NT2/D1 (cell line): ENCODE measurements around the gene FZD4.
"Not testable (repeated sequence)": the region's sequence is repeated elsewhere in the genome, so short reads cannot be mapped to it uniquely, and the experiment has no call there.

Experiments
- DNase-seq: peaks from one replicate; pipeline ENCODE4 v3.0.0-alpha.2; 2011; ENCODE audit warnings: low read depth, low spot score
- H3K27me3 ChIP-seq: 2 replicates; pipeline ENCODE4 v1.6.0; 2011; ENCODE audit warnings: mild to moderate bottlenecking; ENCODE audit not compliant: insufficient read length, insufficient read depth
- H3K36me3 ChIP-seq: 2 replicates; pipeline ENCODE4 v1.6.1; 2011; ENCODE audit warnings: mild to moderate bottlenecking, low read length, mixed read lengths; ENCODE audit not compliant: insufficient read depth, insufficient read length
- H3K4me1 ChIP-seq: 2 replicates; pipeline ENCODE4 v1.5.1; 2011; ENCODE audit not compliant: insufficient read depth, insufficient read length
- H3K4me3 ChIP-seq: 2 replicates; pipeline ENCODE4 v1.5.1; 2011; ENCODE audit warnings: low read depth; ENCODE audit not compliant: insufficient read length
- H3K9ac ChIP-seq: 2 replicates; pipeline ENCODE4 v1.6.0; 2011; ENCODE audit warnings: low read depth; ENCODE audit not compliant: insufficient read length
- H3K9me3 ChIP-seq: 2 replicates; pipeline ENCODE4 v1.5.1; 2011; ENCODE audit warnings: mild to moderate bottlenecking, low read length; ENCODE audit not compliant: insufficient read depth
- SUZ12 ChIP-seq: IDR thresholded peaks from 2 replicates; pipeline ENCODE4 v1.6.1; 2011; ENCODE audit not compliant: insufficient read length, insufficient read depth; ENCODE audit errors: extremely low read depth
- YY1 ChIP-seq: IDR thresholded peaks from 2 replicates; pipeline ENCODE4 v1.6.1; 2011; ENCODE audit not compliant: insufficient read length, insufficient read depth
- ZNF274 ChIP-seq: IDR thresholded peaks from 2 replicates; pipeline ENCODE4 v1.6.1; 2011; ENCODE audit warnings: mild to moderate bottlenecking, low read depth, low read length

FZD4 gene

DNA sequence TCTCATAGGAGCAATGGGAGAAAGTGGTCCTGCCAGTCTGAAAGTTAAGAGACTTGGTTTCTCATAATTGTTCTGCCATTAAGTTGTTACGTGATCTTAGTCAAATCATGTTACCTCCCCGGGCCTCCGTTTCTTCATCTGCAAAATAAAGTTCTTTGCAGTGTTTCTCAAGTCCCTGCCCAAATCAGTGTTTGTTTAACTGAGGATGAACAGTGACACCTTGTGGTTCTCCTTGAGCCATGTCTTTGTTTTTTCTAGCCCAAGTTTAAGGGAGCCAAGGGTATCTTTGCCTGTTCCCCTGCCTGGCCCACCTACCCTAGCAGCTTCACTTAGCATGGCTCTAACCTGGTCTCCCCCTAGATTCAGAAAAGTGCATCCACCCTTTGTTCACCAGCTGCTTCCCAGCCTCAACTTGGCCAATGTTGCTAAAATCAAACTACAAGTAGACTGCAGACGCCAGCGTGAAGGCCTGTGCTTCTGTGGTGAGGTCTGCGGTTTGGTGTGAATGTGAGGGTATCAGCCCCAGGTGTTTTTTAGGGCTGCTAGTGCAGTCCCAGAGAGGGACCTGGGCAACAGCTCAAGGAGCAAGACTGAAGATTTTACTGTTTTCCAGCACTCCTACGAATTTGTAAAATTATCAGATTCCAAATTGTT, 35.5 kb downstream of the FZD4 start:
- Histone ChIP-seq H3K4me1 (no peaks in the 10 kb centered on the region), H3K27me3 (no peaks in the 10 kb centered on the region), H3K9me3 (0 out of 2 replicates have a peak, but pooled peaks cover 5% of the 10 kb centered on the region), H3K9ac (no peak overlapping the region), H3K36me3 (no peaks in the 10 kb centered on the region), H3K4me3 (no peak overlapping the region)
- DNase-seq = peak; percentile 57
- no peak for TF ChIP-seq YY1
- TF ChIP-seq SUZ12 = no peak
- TF ChIP-seq ZNF274 = no peak

DNA sequence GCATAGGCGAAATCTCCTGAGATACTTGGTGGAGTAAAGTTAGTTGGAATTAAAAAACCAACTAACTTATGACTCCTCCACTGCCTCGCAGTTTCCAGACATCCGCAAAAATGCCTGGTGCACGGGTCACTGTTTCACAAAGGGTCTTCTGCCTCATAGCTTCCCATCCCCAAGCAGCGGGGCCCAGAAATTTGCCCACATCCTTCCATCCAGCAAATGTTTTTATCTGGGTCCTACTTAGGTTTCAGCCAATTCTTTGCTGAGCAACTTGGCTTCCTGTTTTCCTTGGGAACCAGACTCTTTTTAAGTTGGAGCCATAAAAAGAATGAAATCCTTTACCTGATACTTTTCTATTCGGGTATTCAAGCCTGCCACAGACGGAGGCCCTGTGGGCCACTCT, 36.2 kb downstream of the FZD4 start:
- Histone ChIP-seq H3K9ac (no peak overlapping the region), H3K4me3 (no peak overlapping the region), H3K9me3 (no peaks in the 10 kb centered on the region), H3K27me3 (no peaks in the 10 kb centered on the region), H3K36me3 (no peaks in the 10 kb centered on the region), H3K4me1 (no peaks in the 10 kb centered on the region)
- no peak for DNase-seq
- TF ChIP-seq YY1 (no peak), ZNF274 (no peak), SUZ12 (no peak)

DNA sequence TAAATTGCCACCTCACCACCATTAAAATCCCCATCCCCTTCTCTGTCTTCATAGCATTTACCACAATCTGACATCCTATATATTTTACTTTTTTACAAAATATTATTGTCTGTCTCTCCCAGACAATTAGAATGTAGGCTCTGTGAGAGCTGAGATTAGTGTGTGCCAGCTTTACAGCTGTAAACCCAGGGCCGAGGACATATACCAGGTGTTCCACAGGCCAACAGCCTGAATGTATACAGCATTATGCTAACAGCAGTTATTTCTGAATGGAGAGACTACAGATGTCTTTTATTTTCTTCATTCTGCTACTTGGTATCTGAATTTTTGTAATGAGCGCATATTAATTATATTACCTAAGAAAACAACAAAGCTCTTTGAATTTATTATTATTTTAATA, 36.7 kb downstream of the FZD4 start:
- Histone ChIP-seq H3K4me1 (no peaks in the 10 kb centered on the region), H3K36me3 (no peaks in the 10 kb centered on the region), H3K9me3 (no peaks in the 10 kb centered on the region), H3K4me3 (no peak overlapping the region), H3K27me3 (no peaks in the 10 kb centered on the region), H3K9ac (no peak overlapping the region)
- TF ChIP-seq YY1 = no peak
- TF ChIP-seq SUZ12 = no peak
- no peak for TF ChIP-seq ZNF274
- DNase-seq = no peak

DNA sequence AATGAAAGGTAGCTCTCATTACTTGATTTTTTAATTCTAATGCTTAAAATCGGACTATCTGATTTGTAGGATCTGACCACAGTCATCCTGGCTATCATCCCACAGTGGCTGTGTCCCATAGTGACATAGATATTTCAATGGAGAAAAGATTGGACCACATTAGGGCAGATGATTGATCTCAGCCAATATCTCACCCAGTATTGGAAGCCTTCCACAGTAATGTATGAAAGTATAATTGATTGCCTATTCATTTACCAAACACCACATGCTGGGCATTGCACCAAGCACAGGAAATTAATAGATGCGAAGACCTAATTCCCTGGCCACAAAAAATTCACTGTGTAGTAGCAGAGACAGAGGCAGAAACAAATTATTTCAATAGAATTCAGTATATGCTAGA, 37.6 kb downstream of the FZD4 start:
- Histone ChIP-seq H3K4me1 (no peaks in the 10 kb centered on the region), H3K27me3 (no peaks in the 10 kb centered on the region), H3K36me3 (no peaks in the 10 kb centered on the region), H3K9ac (no peak overlapping the region), H3K4me3 (no peak overlapping the region), H3K9me3 (no peaks in the 10 kb centered on the region)
- TF ChIP-seq SUZ12 (no peak), YY1 (no peak)
- no peak for DNase-seq

DNA sequence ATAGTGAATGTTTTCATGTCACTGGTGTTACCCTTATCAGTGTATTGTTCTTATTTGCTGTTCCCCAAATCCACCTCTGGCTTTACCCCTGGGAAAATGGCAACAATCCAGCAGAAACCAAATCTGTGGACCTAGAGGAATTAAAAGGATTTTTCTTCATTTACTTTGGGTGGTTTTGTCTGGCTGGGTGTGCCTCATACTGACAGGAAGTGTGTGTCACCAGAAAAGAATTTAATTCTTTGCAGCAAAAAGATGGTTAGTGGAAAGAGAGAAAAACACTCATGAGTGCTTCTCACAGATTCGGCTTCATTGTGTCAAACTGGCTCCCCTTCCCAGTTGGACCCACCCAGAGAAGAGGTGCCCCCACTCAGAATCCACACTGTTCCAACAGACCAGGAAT, 38.9 kb downstream of the FZD4 start:
- DNase-seq = no peak
- no peaks in the 10 kb centered on the region for H3K4me1 ChIP-seq
- TF ChIP-seq YY1 = no peak
- TF ChIP-seq ZNF274 = no peak
- TF ChIP-seq SUZ12 = no peak
- H3K9me3 ChIP-seq = no peaks in the 10 kb centered on the region; the same call in 1 of the 2 replicates
- no peaks in the 10 kb centered on the region for H3K36me3 ChIP-seq
- H3K4me3 ChIP-seq = no peak overlapping the region
- H3K27me3 ChIP-seq = no peaks in the 10 kb centered on the region
- H3K9ac ChIP-seq = no peak overlapping the region

DNA sequence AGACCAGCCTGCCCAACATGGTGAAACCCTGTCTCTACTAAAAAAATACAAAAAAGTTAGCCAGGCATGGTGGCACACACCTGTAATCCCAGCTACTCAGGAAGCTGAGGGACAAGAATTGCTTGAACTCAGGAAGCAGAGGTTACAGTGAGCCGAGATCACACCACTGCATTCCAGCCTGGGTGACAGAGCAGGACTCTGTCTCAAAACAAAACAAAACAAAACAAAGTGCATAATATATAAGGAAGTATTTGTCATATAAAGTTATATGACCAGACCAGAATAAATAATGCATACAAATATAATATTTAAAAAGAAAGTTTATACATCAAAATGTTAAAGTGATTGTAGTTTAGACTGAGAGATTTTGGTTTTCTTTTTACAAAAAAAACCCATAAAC, 39.3 kb downstream of the FZD4 start:
- H3K27me3 ChIP-seq, DNase-seq, H3K4me1 ChIP-seq, H3K9ac ChIP-seq, H3K36me3 ChIP-seq, H3K9me3 ChIP-seq, H3K4me3 ChIP-seq: not testable (repeated sequence)

DNA sequence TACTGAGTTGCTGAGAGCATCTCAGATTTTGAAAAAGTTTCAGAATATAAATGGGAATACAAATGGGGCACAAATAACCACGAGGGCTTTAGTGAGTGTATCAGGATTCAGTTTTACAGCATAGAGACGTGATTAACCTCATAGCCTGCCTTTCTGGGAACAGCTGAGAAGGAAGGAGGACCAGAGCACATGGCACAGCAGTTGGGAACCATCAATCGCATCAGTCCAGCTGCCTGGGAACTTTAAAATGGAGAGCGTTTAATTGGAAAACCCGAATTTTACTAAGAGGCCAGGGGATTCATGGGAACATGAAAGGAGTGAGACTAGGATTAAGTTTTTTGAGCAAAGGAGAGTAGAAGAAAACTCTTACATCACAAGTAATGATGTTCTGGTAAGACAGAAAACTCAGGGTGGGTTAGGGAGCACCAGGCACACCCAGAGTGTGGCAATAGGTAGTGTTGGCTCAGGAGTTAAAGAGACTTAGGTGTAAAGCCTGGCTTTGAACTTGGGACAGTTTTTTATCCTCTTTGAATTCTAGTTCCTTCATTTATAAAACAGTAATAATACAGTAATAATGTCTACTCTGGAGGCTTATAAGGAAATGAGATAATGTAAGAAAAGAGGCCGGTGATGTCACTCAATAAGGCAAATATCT, 40.2 kb downstream of the FZD4 start:
- no peak overlapping the region for H3K9ac ChIP-seq
- DNase-seq = no peak
- H3K4me1 ChIP-seq = no peaks in the 10 kb centered on the region
- no peaks in the 10 kb centered on the region for H3K36me3 ChIP-seq
- H3K27me3 ChIP-seq = no peaks in the 10 kb centered on the region
- H3K4me3 ChIP-seq = no peak overlapping the region
- TF ChIP-seq ZNF274 = no peak
- no peak for TF ChIP-seq SUZ12
- TF ChIP-seq YY1 = no peak
- H3K9me3 ChIP-seq = no peaks in the 10 kb centered on the region; the same call in 1 of the 2 replicates
